ENCODE measurements around the gene TXNRD3.
"Not testable (repeated sequence)": the region's sequence is repeated elsewhere in the genome, so short reads cannot be mapped to it uniquely, and the experiment has no call there.

The TXNRD3 gene

DNA sequence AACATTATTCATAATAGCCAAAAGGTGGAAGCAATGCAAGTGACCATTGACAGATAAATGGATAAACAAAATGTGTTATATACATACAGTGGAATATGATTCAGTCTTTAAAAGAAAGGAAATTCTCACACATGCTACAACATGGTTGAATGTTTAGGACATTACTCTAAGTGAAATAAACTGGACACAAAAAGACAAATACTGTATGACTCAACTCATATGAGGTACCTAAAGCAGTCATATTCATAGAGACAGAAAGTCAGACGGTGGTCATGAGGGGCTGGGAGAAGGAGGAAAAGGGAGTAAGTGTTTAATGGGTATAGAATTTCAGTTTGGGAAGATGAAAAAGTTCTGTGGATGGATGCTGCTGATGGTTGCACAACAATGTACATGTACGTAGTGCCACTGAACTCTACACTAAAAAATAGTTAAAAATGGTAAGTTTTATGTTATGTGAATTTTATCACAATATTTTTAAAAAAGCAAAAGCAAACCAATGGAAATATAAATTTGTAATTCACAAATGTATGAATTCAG is 5.3 kb downstream of the TXNRD3 start:
- no peak for DNase-seq (ENCODE audit: low read depth in 1 of 2, low spot score in 1 of 2)

DNA sequence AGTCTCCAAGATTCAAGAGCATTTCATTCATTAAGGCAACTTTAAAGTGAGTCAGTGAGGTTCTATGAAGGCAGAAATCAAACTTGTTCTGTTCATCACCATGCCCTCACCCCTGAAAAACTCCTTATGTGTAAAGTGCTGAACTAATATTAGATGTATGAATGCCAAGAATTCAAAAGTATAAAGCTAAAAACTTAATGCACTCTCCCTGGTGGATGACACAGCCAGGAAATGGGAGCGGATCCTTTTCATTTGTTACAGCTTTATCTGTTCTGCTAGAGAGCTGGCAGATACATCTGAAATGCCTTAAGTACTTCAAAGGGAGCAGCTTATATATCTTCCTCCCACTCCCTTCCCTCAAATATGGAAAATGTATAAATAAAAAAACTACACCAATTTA is 8.2 kb downstream of the TXNRD3 start:
- DNase-seq (ENCODE audit: low read depth in 1 of 2, low spot score in 1 of 2) = no peak

DNA sequence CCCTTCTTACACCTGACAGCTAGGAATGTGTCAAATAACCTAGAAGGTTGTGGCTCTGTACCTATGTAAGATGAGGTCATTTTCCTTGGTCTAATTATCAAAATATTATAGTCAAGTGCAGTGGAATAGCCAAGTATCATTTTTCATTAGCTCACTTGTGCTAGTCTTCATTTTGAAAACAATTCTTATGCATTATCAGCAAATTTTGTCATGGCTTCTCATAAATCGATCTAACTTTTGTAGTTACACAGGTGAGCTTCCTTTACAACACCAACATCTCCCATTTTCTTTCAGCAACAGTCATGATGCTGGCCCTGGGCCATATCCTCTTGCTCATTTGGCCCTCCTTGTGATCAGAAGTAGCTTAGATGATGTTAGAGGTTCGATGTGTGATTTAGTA is 10.3 kb downstream of the TXNRD3 start:
- no peak for DNase-seq (ENCODE audit: low read depth in 1 of 2, low spot score in 1 of 2)

DNA sequence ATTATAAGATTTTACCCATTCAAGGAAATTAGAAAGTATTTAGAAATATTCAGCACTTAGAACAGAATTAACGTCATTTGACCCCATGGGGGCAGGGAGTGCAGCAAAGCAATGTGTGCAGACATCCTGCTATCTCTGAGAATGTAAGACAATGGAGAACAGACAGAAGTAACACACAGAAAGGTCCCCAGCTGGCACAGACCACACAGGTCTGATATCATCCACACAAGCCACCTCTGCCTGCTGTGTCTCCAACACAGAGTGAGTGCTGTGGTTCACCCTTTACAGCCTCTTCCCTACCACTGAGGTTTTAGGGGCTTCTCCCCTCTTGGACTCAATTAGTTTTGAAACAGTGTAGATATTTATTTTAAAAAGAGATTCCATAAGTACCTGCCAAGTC is 16.1 kb downstream of the TXNRD3 start:
- no peak for DNase-seq (ENCODE audit: low read depth in 1 of 2, low spot score in 1 of 2)

DNA sequence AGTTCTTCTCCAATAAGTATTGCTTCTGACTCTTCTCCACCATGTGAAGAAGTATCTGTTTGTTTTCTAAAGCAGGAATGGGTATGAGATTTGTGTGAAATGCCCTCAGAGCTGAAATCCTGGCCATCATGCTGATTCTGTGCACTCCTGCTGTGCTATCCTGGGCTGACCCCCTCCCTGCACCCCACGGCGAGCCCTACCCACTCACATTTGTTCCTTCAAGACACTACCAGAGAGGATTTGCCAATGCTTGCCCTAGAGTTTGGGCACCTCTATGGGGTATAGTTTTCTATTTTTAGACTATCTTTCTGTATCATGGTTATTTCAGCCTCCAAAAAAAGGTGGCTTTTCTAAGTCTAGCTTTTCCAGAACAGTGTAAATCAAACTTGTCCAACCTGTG is 18.5 kb downstream of the TXNRD3 start:
- DNase-seq (ENCODE audit: low read depth in 1 of 2, low spot score in 1 of 2) = no peak

DNA sequence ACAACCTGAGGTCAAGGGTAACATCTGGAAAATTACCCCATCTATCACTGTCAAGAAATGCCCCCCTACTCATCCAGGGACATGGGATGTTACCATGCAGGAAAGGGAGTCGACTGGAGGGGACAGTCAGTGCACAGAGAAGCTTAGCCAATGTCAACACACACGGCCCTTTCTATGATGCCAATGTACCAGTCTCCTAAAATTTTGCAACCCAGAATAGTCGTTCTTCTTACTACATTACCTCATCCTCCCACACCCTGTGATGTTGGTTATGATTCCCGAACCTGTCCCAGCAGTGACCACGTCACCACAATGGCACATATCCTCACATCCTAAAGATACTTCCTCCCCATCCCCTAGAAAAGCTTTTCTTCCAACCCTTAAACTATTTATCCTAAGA is 20.1 kb downstream of the TXNRD3 start:
- no peak for DNase-seq (ENCODE audit: low read depth in 1 of 2, low spot score in 1 of 2)

DNA sequence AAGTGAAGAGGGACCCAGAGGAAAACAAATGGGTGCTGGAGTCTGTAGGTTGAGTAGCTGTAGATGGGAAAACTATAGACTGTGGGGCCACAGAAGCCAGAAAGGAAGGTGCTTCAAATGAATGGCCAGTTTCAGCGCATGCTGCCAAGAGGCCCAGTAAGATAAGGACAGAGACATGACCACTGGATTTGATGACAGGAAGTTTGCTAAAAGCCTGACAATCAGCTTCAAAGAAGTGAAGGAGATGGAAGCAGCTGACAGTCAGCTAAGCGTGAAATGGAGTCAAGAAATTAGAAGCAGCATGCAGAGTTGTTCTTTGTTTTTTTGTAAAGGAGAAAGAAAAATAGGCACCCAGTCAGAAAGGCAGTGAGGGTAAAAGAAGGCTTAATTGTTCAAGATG is 24.9 kb downstream of the TXNRD3 start:
- no peak for DNase-seq (ENCODE audit: low read depth in 1 of 2, low spot score in 1 of 2)

DNA sequence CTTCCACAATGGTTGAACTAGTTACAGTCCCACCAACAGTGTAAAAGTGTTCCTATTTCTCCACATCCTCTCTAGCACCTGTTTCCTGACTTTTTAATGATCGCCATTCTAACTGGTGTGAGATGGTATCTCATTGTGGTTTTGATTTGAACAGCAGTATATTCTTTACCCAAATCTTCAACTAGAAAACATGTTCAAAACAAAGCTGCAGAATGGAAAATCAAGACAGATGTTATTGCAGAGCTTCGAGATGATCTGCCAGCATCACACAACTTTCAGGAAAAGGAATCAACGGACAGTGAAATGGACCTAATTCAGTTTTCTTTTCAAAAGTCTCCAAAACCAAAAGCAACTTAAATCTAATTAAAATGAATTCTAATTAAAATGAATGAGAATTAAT is 29.2 kb downstream of the TXNRD3 start:
- DNase-seq (ENCODE audit: low read depth in 1 of 2, low spot score in 1 of 2) = not testable (repeated sequence)

DNA sequence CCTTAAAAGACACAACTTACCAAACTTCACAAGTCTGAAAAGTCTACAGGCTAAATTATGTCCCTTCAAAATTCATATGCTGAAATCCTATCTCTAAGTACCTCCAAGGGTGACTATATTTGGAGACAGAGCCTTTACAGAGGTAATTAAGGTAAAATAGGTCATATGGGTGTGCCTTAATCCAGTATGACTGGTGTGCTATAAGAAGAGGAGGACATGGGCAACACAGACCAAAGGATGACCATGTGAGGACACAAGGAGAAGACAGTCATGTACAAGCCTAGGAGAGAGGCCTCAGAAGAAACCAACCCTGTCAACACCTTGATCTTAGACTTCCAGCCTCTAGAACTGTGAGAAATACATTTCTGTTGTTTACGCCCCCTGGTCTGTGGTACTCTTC is 32.2 kb downstream of the TXNRD3 start:
- no peak for DNase-seq (ENCODE audit: low read depth in 1 of 2, low spot score in 1 of 2)

DNA sequence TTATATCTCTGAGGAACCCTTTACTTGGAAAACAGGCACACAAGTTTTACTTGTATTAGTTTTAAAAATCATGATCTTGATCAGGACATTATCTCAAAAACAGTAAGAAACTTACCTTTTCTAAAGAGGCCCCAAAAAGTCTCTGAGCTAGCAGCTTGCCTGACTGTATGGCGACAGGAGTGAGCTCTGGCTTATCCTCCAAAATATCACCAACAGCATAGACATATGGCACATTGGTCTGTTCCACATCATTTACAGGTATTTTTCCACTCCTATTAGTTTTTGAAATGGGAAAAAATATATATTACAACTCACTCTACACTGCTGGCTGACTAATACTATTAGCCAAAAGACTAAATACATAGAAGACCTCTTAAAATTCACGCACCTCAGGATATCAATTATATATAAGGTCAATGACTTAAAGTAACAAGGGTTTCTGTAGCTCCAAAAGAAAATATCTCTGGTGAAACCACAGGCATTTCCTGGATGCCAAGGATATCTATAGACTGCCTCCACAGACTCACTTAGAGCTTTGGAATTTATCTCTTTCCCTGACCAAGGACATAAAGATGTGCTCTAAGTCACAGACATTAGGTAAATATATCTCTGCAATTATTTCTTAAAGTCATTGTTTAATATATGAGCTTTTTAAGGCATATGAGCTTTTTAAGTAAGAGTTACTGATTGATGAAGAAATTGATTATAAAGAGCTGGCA is 33.1 kb downstream of the TXNRD3 start:
- no peak for DNase-seq (ENCODE audit: low read depth in 1 of 2, low spot score in 1 of 2)

DNA sequence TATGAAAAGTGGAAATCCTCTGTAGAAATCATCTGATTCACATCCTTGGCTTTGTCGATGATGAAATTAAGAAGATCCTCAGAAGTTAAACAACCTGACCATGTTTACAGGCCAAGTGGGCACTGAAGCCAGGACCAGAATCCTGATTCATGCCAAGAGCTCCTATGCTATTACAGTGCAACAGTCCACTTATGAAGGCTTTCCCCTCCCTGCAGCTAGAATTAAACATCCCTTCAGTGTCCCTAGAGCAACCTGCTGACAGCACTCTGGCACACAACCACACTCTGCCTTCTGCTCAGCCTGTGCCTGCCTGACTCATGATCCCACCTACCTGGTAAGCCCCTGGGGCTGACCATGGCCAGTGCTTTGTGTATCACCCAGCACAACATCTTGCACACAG is 33.8 kb downstream of the TXNRD3 start:
- DNase-seq (ENCODE audit: low read depth in 1 of 2, low spot score in 1 of 2) = no peak

DNA sequence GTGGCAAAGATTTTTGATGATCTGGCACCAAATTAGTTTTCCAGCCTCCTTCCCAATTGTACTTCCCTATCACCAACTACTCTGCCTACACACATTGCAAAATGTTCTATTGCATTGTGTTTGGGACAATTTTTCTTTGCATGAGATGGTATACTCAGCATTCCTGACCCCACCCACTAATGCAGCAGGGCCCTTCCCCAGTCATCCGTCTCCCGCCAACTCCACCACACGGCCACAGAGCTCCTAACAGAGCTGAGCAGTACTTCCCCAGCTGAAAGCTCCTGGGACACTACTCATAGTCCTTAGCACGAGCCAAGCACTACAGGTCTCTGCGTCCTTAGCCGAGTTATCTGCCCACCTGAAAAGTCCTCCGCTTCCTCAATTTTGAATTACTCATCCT is 34.2 kb downstream of the TXNRD3 start:
- no peak for DNase-seq (ENCODE audit: low read depth in 1 of 2, low spot score in 1 of 2)

DNA sequence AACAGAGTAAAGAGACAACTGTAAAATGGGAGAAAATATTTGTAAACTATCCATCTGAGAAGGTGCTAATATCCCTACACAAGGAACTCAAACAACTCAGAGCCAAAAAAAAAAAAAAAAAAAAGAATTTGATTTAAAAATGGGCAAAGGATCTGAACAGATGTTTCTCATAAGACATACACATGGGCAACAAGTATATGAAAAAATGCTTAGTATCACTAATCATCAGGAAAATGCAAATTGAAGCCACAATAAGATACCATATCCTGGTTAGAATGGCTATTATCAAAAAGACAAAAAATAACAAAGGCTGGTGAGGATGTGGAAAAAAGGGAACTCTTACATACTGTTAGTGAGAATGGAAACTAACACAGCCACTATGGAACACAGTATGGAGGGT is 36.2 kb downstream of the TXNRD3 start:
- DNase-seq (ENCODE audit: low read depth in 1 of 2, low spot score in 1 of 2) = no peak

DNA sequence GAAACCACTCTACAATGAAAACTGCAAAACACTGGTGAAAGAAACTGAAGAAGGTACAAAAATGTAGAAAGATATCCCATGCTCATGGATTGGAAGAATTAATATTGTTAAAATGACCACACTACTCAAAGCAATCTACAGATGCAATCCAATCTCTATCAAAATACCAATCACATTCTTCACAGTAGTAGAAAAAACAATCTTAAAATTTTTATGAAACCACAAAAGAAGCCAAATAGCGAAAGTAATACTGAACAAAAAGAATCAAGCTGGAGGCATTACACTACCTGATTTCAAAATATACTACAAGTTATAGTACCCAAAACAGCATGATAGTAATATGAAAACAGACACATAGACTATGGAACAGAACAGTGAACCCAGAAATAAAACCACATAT is 36.9 kb downstream of the TXNRD3 start:
- no peak for DNase-seq (ENCODE audit: low read depth in 1 of 2, low spot score in 1 of 2)

DNA sequence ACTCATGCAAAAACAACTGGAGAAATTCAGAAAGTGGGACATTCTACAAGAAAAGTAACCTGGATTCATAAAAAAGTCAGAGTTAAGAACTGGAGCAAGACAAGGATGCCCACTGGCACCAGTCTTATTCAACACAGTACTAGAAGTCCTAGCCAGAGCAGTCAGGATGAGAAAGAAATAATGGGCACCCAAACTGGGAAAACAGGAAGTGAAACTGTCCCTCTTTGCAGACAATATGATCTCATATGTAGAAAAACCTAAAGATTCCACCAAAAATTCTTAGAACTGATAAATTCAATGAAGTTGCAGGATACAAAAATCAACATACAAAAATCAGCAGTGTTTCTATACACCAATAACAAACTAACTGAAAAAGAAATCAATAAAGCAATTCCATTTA is 37.4 kb downstream of the TXNRD3 start:
- no peak for DNase-seq (ENCODE audit: low read depth in 1 of 2, low spot score in 1 of 2)

DNA sequence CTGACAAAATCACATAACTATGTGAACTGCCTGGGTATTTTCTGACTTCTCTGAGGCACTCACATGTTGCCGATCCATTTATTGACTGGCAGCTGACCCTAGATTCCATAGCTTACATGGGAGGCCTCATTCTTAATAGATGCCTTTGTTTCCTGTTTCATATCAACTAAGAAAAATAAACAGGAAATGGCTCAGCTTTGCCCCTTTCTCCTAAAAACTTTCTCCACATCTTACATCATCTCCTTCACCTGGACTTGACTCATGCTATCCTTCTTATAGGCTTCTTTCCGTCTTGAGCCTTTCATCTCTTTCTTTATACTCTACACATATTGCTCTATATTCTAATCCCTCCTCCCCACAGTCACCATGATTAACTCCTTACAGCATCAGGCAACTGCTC is 38.0 kb downstream of the TXNRD3 start:
- DNase-seq (ENCODE audit: low read depth in 1 of 2, low spot score in 1 of 2) = no peak

DNA sequence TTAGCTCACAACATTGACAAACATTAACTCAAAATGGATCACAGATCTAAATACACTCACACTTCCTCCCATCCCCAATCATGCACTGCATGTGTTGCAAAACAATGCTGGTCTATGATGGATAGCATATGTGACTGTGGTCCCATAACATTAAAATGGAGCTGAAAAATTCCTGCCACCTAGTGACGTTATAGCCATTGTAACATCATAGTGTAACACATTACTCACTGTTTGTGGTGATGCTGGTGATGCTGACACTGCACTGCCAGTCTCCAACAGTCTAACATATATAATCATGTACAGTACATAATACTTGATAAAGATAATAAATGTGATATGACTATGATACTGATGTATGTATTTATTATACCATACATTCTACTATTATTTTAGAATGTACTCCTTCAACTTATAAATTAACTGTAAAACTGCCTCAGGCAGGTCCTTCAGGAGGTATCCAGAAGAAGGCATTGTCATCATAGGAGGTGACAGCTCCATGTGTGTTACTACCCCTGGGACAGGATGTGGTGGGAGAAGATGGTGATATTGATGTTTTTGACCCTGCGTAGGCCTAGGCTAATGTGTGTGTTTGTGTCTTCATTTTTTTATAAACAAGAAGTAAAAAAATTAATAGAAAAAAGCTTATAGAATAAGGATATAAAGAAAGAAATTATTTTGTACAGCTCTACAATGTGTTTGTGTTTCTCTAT is 41.3 kb downstream of the TXNRD3 start:
- no peak for DNase-seq (ENCODE audit: low read depth in 1 of 2, low spot score in 1 of 2)

DNA sequence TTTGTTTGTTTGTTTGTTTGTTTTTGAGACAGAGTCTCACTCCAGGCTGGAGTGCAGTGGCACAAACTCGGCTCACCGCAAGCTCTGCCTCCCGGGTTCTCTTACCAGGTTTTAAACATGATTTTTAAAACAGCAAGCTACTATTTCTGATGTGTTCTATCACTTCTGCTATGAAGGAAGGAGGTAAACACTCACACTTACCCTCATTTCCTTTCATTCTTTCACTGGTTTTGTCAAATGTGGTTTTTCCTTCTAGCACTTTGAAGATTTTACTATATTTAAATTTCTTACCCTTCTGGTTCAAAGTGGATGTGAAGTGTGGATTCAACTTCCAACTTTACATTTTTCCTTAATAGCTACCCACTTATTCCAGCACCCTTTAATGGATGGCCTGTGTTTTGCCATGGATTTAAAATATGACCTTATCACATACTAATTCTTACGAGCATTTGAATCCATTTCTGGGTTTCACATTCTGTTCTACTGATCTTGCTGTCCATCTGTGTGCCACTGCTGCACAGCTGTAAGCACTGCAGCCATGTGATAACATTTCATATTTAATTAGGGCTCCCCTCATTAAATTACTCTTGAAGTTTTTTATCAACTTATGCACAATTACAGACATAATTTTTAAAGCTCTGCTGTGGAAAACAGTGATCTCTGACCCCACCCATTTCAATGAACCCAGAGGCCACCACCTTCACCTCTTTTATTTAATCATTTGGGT is 42.3 kb downstream of the TXNRD3 start:
- no peak for DNase-seq (ENCODE audit: low read depth in 1 of 2, low spot score in 1 of 2)

DNA sequence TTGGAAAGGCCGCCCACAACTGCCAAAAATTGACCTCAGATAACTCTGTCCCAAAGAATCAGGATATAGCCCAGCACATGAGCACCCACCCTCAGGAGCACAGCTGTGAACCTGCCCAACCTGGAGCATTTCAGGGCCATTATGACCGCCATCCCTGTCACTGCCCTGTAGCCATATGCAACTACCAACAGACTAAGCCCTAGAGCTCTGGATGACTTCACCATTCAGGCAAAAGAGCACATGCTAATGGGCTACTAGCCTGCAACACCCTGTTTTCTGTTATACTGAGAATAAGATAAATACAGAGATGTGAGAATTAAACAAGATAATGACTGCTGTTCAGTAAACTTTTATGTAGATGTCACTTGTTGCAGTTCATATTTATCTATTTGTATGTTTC is 45.0 kb downstream of the TXNRD3 start:
- DNase-seq (ENCODE audit: low read depth in 1 of 2, low spot score in 1 of 2) = no peak

DNA sequence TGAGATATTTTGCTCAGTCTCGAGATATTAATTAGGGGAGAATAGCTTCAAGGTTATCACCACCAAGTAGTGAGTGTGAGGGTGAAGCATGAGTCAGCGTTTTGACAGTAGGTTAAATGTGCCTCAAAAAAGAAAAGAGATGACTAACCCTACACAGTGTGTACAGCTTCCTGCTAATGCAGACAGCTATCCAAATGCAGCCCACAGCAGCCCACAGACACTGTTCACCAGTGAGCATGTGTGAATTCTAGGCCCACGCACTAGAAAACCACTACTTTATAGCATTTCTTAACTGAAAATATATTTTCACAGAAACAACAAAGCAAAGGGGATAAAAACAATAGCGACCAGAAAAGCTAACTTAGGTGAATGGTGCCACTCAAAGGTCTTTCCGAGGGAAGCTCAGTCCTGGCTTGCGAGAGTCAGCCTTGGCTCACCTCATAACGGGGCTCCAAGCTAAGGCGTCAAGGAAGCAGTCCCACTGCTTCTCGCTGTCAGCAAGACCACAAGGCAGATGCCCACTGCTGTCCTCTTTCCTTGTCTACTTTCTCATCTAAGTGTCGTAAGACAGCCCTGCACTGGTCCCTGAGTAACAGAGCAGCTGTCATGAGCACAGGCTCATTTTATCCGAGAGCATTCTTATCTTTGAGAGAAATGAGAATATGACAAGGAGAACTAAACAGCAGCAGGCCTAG is 47.6 kb downstream of the TXNRD3 start:
- no peak for DNase-seq (ENCODE audit: low read depth in 1 of 2, low spot score in 1 of 2)

DNA sequence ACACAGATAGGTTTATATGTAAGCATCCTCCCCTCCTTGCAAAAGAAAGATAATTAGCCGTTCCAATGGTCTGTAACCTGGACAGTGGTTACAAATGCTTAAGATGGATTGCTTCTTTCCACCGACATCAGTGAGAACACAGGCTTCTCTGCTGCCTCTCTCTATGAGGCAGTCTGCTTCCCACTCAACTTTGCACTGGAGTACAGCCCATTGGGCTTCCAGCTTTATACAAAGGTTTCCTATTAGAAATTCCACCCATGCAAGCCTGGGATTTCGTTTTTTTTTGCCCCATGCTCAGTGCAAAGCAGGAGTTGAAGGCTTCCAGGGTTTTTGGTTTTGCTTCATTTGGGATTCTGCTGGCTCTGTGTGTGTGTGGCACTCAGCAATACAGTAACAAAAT is 48.9 kb downstream of the TXNRD3 start:
- DNase-seq (ENCODE audit: low read depth in 1 of 2, low spot score in 1 of 2) = no peak

DNA sequence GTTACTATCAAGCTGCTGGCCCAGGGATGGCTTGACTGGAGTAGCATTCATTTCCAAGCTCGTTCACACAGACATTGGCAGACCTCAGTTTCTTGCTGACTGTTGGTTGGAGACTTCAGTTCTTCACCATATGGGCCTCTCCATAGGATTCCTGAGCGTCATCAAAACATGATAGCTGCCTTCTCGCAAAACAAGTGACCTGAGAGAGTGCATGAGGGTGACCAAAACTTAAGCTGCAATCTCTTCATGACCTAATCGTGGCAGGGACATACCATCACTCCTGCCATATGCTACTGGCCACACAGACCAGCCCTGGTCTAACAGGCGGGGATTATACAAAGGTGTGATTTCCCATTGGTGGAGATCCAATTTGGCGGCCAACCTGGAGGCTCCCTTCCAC is 50.2 kb downstream of the TXNRD3 start:
- no peak for DNase-seq (ENCODE audit: low read depth in 1 of 2, low spot score in 1 of 2)

Measured in stimulated activated CD4-positive, alpha-beta T cell treated with anti-CD3 and anti-CD28 coated beads, Interleukin-15, amount 100 ng/mL, for 1 hour (primary cell).